HG02763 (cell line): ENCODE results near the gene PICK1.
"Not testable (repeated sequence)": the region's sequence is repeated elsewhere in the genome, so short reads cannot be mapped to it uniquely, and the experiment has no call there.

Experiments
- ATAC-seq: cut with Tn5 transposase; IDR thresholded peaks from one replicate; pipeline ENCODE4 v1.9.1; 2021; ENCODE audit warnings: mild to moderate bottlenecking, moderate library complexity; ENCODE audit not compliant: unreplicated experiment

The PICK1 gene

GRCh38 chr22:38030311-38031133 is 26.7 kb upstream of the PICK1 start:
- no peak for ATAC-seq

DNA sequence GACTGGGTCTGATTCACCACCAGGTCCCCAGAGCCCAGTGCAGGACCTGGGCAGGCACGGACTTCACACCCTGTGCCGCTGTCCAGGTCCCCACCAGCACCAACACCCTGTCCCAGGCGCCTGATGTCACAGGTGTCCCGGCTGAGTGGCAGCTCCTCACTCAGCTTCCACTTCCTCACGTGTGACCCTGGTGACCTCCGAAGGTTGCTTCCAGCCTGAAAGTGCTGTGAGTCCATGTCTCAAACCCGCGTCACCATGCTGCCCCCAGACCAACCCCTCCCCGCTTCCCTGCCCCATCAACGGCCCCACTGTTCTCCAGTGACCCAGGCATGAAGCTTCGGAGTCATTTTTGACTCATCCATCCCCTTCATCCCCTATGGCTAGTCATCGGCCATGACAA is 25.7 kb upstream of the PICK1 start:
- ATAC-seq: no peak

DNA sequence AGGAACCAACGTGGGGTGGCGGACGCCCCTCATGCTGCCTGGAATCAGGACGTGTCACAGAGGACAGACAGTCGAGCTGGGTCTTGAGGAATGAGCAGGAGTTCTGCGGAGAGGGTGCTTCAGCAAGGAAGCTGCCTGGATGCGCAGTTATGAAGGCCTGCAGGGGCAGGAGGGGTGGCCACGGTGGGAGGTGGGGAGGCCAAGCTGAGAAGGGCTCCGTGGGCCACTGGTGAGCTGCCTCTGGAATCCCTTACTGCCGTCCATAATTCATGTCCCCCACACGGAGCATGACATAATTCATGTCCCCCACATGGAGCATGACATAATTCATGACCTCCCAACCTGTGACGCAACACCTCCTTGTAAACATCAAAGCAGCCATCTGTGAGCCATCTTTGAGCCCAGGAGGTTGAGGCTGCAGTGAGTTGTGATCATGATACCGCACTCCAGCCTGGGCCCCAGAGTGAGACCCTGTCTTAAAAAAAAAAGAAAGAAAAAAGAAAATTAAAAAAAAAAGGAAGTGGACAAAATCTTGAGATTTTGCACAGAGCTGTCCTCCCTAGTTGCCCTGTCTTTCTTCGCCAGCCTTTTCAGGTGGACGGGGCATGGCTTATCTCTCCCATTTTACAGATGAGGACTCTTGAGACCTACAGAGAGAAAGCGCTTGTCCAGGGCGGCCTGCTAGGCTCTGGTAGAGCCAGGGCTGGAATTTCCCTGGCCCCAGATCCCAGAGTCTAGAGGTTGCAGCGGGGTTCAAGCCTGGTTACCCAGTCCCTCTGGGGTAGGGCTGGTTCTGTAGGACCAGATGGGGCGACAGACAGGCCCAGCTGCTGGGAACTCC is 24.3 kb upstream of the PICK1 start:
- no peak for ATAC-seq

DNA sequence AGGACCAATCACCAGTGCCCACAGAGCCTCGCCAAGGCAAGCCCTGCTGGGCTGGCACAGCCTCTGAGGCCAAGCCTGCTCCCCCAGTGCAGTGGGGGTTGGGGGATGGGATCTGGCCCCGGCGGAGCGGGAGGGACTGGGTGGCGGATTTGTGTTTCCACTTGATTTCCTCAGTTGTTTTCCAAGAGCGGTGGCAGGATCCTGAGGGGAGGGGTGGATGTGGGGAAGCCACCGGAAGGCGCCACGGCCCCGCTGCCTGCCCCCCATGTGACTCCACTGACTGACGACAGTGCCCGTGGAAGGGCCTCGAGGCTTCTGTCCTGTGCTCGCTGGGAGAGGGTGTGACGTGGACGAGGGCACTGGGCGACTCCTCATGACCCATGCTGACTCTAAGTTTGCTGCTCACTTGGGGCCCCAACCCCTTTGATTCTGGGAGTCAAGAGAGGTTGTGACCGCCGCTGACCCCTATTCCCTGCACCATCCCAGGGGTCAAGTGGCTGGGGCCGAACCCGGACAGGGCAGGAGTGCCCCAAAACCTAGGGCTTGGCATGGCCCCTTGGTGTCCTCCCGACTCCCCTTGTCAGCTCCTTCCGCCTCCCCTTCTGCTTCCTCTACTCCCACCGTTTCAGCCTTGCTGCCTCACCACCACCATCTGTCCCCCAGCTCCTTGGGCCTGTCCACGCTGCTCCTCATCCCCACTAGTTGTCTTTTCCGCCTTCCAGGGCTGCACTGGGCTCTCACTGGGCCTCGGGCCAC is 23.5 kb upstream of the PICK1 start:
- no peak for ATAC-seq

GRCh38 chr22:38034278-38034882 is 22.8 kb upstream of the PICK1 start:
- ATAC-seq: no peak

- no peak for ATAC-seq
Observed at GRCh38 chr22:38034884-38035529, 22.2 kb upstream of the PICK1 start.

- ATAC-seq: no peak
Observed at GRCh38 chr22:38035530-38035885, 21.7 kb upstream of the PICK1 start.

GRCh38 chr22:38036392-38037062 is 20.7 kb upstream of the PICK1 start:
- no peak for ATAC-seq

- not testable (repeated sequence) for ATAC-seq
Observed at GRCh38 chr22:38037367-38038150, 19.6 kb upstream of the PICK1 start.

DNA sequence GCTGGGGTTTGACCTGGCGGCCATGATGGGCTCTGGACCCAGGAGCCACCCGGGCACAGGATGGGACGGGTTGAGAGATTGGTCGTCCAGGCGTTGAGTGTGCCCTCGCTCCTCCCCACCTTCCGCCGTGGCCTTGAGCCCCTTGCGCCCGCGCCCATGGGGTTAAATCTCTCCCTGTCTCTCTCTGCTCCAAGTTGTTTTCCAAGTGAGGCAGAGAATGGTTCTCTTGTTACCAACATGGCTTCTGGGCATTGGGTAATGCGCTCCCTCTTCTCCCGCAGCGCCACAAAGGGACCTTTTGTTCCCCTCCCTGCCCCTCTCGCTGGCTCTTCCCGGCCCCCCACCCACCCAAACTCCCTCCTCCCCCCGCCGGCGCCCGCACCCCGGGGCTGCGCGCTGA is 18.8 kb upstream of the PICK1 start:
- ATAC-seq: no peak

DNA sequence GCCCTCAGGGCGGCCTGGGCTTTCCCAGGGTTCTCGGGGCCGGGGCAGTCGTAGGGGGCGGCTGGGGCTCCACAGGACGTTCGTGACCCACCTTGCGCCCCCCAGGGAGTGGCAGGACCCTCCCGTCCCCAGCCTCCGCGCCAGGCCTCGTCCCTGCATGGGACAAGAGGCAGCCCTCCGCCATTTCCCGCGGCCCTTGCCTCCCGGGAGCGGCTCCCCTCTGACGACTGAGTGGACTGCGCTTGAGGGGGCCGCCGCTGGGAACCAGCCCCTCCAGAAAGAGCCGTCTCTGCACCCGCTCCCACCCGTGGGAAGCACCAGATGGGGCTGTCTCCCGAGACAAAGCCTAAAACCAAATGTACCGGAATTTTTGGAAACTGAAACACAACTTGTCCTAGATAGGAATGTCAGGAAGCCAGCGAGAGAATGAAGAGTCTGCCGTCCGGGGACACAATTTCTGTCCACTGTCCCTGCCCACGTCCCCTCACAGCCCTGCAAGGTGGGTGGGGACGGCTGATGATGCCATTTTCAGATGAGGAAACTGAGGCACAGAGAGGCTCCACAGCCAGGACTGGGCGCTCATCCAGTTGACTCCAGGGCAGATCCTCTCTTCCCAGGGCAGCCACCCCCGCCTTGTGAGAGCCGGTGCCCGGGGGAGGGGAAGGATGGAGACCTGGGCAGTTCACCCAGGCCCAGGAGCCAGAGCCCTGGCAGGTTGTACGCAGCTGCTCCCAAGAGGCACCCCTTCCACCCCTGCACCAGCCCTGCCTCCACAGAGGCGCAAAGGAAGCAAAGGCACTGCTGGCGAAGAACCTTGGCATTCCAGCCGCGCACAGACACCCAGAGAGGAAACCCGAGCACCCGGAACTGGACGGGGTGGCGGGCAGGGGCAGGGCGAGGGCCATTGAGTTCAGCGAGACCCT is 18.1 kb upstream of the PICK1 start:
- no peak for ATAC-seq

DNA sequence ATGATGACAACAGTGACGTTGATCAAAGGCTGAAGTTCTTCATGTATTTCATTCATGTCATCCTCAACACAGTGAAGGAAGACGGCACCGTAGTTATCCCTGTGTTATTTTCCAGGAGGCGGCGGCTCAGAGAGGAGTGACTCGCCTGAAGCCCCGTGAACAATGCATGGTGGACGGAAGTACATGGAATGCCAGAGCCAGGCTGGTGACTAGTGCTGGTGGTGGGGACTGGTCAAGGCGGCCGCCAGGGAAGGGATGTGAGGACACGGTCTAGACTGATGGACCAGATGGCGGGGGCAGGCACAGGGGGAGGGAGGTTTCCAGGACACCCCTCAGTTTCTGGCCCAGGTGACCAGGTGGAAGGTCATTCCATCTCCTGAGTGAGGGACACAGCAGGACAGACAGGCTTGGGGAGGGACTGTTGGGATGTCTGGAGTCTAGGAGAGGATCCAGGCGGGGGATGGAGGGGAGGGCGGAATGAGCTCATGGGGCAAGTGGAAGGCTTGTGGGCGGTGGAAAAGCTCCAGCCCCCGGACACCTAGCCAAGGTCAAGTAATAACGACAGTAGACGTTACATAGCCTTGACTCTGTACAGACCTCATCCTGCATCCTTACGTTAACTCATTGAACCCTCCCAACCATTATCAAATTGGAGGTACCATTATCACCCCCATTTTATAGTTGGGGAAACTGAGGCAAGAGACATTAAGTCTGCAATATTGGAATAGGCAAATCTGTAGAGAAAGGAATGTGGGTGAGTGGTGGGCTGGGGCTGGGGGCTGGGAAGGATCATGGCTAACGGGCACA is 16.0 kb upstream of the PICK1 start:
- no peak for ATAC-seq

GRCh38 chr22:38041760-38042487 is 15.3 kb upstream of the PICK1 start:
- ATAC-seq: no peak

GRCh38 chr22:38042488-38042790 is 14.8 kb upstream of the PICK1 start:
- no peak for ATAC-seq

DNA sequence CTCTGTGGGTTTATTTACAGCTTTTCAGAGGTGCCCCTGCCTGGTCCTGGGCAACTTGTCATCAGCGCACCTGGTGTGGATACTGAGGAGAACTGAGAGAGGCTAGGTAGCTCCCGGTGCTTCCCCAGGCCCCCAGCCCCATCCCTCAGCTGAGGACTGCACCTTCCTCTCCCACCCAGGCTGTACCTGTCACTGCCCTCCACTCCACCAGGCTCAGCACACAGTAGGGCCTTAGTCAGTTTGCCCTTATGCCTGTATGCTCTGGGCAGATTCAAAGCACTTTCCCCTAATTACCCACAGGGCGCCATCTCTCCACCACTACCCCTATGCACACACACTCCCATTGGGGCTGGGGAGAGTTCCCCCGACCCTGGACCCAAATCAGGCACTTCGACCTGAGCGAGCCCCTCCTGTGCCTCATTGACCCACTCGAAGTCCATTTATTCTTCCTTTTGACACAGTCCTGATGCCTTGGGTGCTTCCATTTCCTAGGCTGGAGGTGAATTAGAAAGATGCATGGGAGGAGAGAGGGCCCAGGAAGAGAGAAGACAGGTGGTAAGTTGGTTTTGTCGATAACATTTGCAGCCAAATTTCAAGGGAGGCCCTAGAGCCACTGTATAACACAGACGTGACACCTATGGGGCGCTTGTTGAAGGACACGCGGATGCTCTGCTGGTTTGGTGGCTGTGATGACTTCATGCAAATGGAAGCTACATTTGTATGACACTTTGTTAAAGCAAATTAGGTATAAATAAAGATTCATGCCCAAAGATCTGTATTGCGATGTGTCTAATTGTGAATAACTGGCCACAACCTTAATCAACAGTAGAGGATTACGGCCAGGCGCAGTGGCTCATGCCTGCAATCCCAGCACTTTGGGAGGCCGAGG is 13.8 kb upstream of the PICK1 start:
- ATAC-seq: no peak
